SK-N-SH treated with all-trans-retinoic acid at 6 μM for 48 hours (cell line): ENCODE data around the gene CHAC2.
"Not testable (repeated sequence)": the region's sequence is repeated elsewhere in the genome, so short reads cannot be mapped to it uniquely, and the experiment has no call there.

ENCODE experiments used
- ATAC-seq: fragments of 200-7000 bp; cut with Tn5 transposase; 3 replicates; pipeline ENCODE4 v1.9.1; 2020; ENCODE audit warnings: mild to moderate bottlenecking, moderate library complexity
- BACH2 ChIP-seq: fragments of 250-450 bp; sonication (Bioruptor Pico); IDR thresholded peaks from 2 replicates; pipeline ENCODE4 v1.9.0; 2021; ENCODE audit warnings: mild to moderate bottlenecking, borderline replicate concordance
- CSDC2 ChIP-seq: fragments of 250-450 bp; sonication (Bioruptor Pico); IDR thresholded peaks from 2 replicates; pipeline ENCODE4 v1.5.0; 2020; ENCODE audit warnings: mild to moderate bottlenecking, moderate library complexity
- ESRRG ChIP-seq: fragments of 250-450 bp; sonication (Bioruptor Pico); IDR thresholded peaks from 2 replicates; pipeline ENCODE4 v1.6.1; 2021; ENCODE audit warnings: mild to moderate bottlenecking
- GLIS3 ChIP-seq: fragments of 250-450 bp; sonication (Bioruptor Pico); IDR thresholded peaks from 2 replicates; pipeline ENCODE4 v1.5.0; 2020; ENCODE audit warnings: mild to moderate bottlenecking, moderate library complexity
- ISL1 ChIP-seq: fragments of 250-450 bp; sonication (Bioruptor Pico); IDR thresholded peaks from 2 replicates; pipeline ENCODE4 v2.1.2; 2022; ENCODE audit warnings: mild to moderate bottlenecking, moderate library complexity
- OSR1 ChIP-seq: fragments of 250-450 bp; sonication (Bioruptor Pico); IDR thresholded peaks from 2 replicates; pipeline ENCODE4 v1.8.0; 2022; ENCODE audit warnings: moderate library complexity, mild to moderate bottlenecking, inconsistent platforms
- PPARA ChIP-seq: fragments of 250-450 bp; sonication (Bioruptor Pico); IDR thresholded peaks from 2 replicates; pipeline ENCODE4 v1.5.0; 2020; ENCODE audit warnings: mild to moderate bottlenecking, borderline replicate concordance
- SNAI2 ChIP-seq: fragments of 250-450 bp; sonication (Bioruptor Pico); IDR thresholded peaks from 2 replicates; pipeline ENCODE4 v1.5.0; 2020; ENCODE audit warnings: mild to moderate bottlenecking, moderate library complexity
- TCF4 ChIP-seq: fragments of 250-450 bp; sonication (Bioruptor Pico); IDR thresholded peaks from 2 replicates; pipeline ENCODE4 v1.8.0; 2021; ENCODE audit warnings: mild to moderate bottlenecking, moderate library complexity, borderline replicate concordance
- TOX ChIP-seq: fragments of 250-450 bp; sonication (Bioruptor Pico); IDR thresholded peaks from 2 replicates; pipeline ENCODE4 v1.8.0; 2021; ENCODE audit warnings: mild to moderate bottlenecking, moderate library complexity, borderline replicate concordance
- ZC3H10 ChIP-seq: fragments of 250-450 bp; sonication (Bioruptor Pico); IDR thresholded peaks from 2 replicates; pipeline ENCODE4 v1.5.1; 2021; ENCODE audit warnings: mild to moderate bottlenecking, moderate library complexity
- ZFP3 ChIP-seq: fragments of 250-450 bp; sonication (Bioruptor Pico); IDR thresholded peaks from 2 replicates; pipeline ENCODE4 v1.5.0; 2020; ENCODE audit warnings: mild to moderate bottlenecking, moderate library complexity
- ZFP30 ChIP-seq: fragments of 450-650 bp; formaldehyde crosslinking; IDR thresholded peaks from 2 replicates; pipeline ENCODE4 v1.5.0; 2022; ENCODE audit warnings: mild to moderate bottlenecking, moderate library complexity
- ZNF565 ChIP-seq: fragments of 450-650 bp; formaldehyde crosslinking; conservative IDR thresholded peaks from 2 replicates; pipeline ENCODE4 v1.5.0; 2020; ENCODE audit warnings: low read depth, mild to moderate bottlenecking, moderate library complexity
- ZNF70 ChIP-seq: fragments of 450-650 bp; formaldehyde crosslinking; IDR thresholded peaks from 2 replicates; pipeline ENCODE4 v1.5.0; 2020; ENCODE audit warnings: mild to moderate bottlenecking, moderate library complexity
- ZNF8 ChIP-seq: fragments of 450-650 bp; formaldehyde crosslinking; IDR thresholded peaks from 2 replicates; pipeline ENCODE4 v1.5.0; 2020; ENCODE audit warnings: mild to moderate bottlenecking, moderate library complexity
- TF ChIP-seq, protein P1 (sequence below): fragments of 250-450 bp; sonication (Bioruptor Pico); IDR thresholded peaks from 2 replicates; pipeline ENCODE4 v1.5.0; 2020; ENCODE audit warnings: mild to moderate bottlenecking, moderate library complexity
- TF ChIP-seq, protein P2 (sequence below): fragments of 250-450 bp; sonication (Bioruptor Pico); IDR thresholded peaks from 2 replicates; pipeline ENCODE4 v1.5.1; 2020; ENCODE audit warnings: low read depth, mild to moderate bottlenecking, moderate library complexity
- TF ChIP-seq, protein P3 (sequence below): fragments of 250-450 bp; sonication (Bioruptor Pico); IDR thresholded peaks from 2 replicates; pipeline ENCODE4 v1.8.0; 2020; ENCODE audit warnings: mild to moderate bottlenecking, moderate library complexity, borderline replicate concordance
- TF ChIP-seq, protein P4 (sequence below): fragments of 250-450 bp; sonication (Bioruptor Pico); IDR thresholded peaks from 2 replicates; pipeline ENCODE4 v1.8.0; 2021; ENCODE audit warnings: low read depth, mild to moderate bottlenecking, moderate library complexity, borderline replicate concordance

The CHAC2 gene

DNA sequence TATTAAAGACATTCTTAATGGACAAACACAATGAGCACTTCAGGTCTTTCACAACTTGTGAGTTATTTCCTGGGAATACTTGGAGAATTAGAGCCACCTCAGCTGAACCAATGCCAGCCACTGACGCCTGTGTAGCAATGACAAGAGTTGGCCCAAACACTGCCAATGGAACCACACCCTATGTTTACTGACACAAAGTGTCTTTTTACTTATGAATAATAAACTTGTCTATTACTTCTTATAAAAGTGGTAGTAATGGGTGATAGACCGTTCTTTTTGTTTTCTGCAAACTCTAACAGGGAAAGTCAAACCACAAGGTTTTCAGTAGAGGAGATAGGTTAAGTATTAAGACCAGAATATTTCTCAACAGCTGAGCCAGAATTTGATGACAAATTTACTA, 12.5 kb upstream of the CHAC2 start (continued):
- TF ChIP-seq PPARA (CRISPR knock-in tag) (no peak), ZNF565 (CRISPR knock-in tag) (no peak)
- TF ChIP-seq, protein P1, sequence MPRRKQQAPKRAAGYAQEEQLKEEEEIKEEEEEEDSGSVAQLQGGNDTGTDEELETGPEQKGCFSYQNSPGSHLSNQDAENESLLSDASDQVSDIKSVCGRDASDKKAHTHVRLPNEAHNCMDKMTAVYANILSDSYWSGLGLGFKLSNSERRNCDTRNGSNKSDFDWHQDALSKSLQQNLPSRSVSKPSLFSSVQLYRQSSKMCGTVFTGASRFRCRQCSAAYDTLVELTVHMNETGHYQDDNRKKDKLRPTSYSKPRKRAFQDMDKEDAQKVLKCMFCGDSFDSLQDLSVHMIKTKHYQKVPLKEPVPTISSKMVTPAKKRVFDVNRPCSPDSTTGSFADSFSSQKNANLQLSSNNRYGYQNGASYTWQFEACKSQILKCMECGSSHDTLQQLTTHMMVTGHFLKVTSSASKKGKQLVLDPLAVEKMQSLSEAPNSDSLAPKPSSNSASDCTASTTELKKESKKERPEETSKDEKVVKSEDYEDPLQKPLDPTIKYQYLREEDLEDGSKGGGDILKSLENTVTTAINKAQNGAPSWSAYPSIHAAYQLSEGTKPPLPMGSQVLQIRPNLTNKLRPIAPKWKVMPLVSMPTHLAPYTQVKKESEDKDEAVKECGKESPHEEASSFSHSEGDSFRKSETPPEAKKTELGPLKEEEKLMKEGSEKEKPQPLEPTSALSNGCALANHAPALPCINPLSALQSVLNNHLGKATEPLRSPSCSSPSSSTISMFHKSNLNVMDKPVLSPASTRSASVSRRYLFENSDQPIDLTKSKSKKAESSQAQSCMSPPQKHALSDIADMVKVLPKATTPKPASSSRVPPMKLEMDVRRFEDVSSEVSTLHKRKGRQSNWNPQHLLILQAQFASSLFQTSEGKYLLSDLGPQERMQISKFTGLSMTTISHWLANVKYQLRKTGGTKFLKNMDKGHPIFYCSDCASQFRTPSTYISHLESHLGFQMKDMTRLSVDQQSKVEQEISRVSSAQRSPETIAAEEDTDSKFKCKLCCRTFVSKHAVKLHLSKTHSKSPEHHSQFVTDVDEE (CRISPR knock-in tag), result no peak

DNA sequence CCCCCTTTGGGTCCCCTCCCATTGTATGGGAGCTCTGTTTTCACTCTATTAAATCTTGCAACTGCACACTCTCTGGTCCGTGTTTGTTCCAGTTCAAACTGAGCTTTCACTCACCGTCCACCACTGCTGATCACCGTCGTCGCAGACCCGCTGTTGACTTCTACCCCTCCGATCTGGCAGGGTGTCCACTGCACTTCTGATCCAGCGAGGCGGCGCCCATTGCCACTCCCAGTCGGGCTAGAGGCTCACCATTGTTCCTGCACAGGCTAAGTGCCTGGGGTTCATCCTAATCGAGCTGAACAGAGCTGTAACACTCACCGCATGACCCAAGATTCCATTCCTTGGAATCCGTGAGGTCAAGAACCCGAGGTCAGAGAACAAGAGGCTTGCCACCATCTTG, 11.0 kb upstream of the CHAC2 start:
- TF ChIP-seq, protein P2, sequence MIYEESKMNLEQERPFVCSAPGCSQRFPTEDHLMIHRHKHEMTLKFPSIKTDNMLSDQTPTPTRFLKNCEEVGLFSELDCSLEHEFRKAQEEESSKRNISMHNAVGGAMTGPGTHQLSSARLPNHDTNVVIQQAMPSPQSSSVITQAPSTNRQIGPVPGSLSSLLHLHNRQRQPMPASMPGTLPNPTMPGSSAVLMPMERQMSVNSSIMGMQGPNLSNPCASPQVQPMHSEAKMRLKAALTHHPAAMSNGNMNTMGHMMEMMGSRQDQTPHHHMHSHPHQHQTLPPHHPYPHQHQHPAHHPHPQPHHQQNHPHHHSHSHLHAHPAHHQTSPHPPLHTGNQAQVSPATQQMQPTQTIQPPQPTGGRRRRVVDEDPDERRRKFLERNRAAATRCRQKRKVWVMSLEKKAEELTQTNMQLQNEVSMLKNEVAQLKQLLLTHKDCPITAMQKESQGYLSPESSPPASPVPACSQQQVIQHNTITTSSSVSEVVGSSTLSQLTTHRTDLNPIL, result no peak
- TF ChIP-seq SNAI2 (CRISPR knock-in tag) (no peak), BACH2 (CRISPR knock-in tag) (no peak), ZNF70 (CRISPR knock-in tag) (no peak), ZFP3 (CRISPR knock-in tag) (no peak), TCF4 (CRISPR knock-in tag) (no peak), TOX (no peak)
- ATAC-seq, result no peak

DNA sequence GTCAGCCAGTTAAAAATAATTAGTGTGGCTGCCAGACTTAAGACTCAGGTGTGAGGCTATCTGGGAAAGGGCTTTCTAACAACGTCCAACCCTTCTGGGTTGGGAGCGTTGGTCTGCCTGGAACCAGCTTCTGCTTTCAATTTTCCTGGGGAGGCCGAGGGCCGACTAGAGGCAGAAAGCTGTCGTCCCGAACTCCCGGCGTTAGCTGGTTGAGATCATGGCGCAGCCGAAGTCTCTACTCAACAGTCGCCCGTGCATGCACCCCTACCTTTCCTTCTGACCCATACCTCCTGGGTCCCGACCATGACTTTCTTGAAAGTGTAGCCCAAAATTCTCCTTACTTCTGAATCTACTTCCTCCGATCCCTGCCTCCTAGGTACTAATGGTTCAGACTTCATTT, 10.4 kb upstream of the CHAC2 start:
- not testable (repeated sequence) for ATAC-seq

DNA sequence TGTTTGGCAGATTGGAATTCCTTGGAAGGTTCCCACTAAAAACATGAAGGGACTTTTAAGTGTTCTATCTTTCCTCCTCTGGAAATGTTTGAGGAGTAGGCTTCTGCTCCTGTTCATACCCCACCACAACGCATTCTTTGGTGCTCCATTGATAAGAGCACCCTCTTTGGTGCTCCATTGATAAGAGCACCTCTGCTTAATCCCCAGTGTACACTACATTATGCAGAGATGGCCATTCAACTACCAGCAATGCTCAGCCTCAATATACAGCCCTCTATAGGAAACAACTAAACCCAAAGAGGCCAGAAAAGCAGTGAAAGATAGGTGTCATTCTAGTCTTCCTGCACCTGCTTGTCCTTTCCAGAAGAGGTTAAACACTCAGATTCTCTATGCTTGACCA, 1.8 kb upstream of the CHAC2 start:
- TF ChIP-seq, protein P1 (CRISPR knock-in tag), result no peak
- no peak for TF ChIP-seq TOX
- TF ChIP-seq ZNF8 (CRISPR knock-in tag), result no peak
- TF ChIP-seq TCF4 (CRISPR knock-in tag), result no peak
- TF ChIP-seq, protein P3, sequence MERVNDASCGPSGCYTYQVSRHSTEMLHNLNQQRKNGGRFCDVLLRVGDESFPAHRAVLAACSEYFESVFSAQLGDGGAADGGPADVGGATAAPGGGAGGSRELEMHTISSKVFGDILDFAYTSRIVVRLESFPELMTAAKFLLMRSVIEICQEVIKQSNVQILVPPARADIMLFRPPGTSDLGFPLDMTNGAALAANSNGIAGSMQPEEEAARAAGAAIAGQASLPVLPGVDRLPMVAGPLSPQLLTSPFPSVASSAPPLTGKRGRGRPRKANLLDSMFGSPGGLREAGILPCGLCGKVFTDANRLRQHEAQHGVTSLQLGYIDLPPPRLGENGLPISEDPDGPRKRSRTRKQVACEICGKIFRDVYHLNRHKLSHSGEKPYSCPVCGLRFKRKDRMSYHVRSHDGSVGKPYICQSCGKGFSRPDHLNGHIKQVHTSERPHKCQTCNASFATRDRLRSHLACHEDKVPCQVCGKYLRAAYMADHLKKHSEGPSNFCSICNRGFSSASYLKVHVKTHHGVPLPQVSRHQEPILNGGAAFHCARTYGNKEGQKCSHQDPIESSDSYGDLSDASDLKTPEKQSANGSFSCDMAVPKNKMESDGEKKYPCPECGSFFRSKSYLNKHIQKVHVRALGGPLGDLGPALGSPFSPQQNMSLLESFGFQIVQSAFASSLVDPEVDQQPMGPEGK (CRISPR knock-in tag), result no peak
- TF ChIP-seq BACH2 (CRISPR knock-in tag), result no peak
- no peak for TF ChIP-seq CSDC2 (CRISPR knock-in tag)
- no peak for TF ChIP-seq ZFP3 (CRISPR knock-in tag)
- TF ChIP-seq, protein P4, sequence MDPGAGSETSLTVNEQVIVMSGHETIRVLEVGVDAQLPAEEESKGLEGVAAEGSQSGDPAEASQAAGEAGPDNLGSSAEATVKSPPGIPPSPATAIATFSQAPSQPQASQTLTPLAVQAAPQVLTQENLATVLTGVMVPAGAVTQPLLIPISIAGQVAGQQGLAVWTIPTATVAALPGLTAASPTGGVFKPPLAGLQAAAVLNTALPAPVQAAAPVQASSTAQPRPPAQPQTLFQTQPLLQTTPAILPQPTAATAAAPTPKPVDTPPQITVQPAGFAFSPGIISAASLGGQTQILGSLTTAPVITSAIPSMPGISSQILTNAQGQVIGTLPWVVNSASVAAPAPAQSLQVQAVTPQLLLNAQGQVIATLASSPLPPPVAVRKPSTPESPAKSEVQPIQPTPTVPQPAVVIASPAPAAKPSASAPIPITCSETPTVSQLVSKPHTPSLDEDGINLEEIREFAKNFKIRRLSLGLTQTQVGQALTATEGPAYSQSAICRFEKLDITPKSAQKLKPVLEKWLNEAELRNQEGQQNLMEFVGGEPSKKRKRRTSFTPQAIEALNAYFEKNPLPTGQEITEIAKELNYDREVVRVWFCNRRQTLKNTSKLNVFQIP (CRISPR knock-in tag), result no peak
- TF ChIP-seq OSR1 (CRISPR knock-in tag), result no peak
- no peak for TF ChIP-seq ESRRG (CRISPR knock-in tag)
- TF ChIP-seq ISL1 (CRISPR knock-in tag), result no peak
- no peak for TF ChIP-seq ZFP30 (CRISPR knock-in tag)
- no peak for TF ChIP-seq GLIS3 (CRISPR knock-in tag)
- TF ChIP-seq ZC3H10 (CRISPR knock-in tag), result no peak
- ATAC-seq, result no peak
